Measurements from ENCODE around the gene ADGRG6. TPM values are rescaled to one million over a fixed set of nuclear protein-coding genes. Genes with fewer than 3 reads are reported as not detected.
A peak's percentile ranks its signal among the peaks of the same experiment; 100 is the strongest.

ADGRG6 gene
- total RNA-seq, 1 experiment from 2014 or later = 30.3 TPM

DNA sequence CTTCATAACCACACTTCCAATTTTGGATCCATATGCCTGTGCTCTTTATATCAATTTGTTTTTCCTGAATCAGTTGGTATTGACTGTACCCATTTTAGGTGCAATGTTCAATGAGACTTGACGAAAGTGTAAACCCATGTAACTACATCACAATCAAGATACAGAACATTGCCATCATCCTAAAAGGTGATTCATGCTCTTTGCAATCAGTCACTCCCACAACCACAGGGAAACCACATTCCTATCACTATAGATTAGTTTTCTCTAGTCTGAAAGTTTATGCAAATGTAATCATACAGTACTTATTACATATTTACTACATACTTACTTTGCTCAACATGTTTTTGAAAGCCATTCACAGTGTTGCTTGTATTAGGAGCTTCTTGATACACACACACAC is 167.4 kb downstream of the ADGRG6 start:
- H3K9me3 ChIP-seq (ENCODE audit: insufficient read depth, low read depth) = no peaks in the 10 kb centered on the region

DNA sequence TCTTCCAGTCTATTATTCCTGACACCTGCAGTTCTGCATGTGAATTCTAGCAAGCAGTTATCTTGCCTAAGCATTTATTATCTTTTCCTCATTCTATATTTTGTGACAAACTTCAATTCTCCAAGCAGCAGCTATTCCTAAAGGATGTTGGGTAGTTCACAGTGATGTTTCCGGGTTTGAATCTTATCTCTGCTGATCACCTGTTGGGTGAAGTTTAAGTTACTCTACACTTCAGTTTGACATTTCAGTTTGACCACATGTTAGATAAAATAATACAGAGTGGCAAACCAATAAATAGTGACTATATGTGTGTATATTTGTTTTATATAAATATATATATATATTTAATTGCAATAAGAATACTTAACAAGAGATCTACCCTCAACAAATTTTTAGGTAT is 168.6 kb downstream of the ADGRG6 start:
- no peak overlapping the region for H3K27ac ChIP-seq
- no peaks in the 10 kb centered on the region for H3K4me1 ChIP-seq (replicated peaks; ENCODE audit: insufficient read depth)
- ChIA-PET CTCF (no interaction called here), POLR2A (ENCODE audit: unreplicated experiment) (no interaction called here)
- no peak overlapping the region for H2AFZ ChIP-seq
- BruUV-seq (replicated peaks) = no TSS peak
- H3K79me2 ChIP-seq (ENCODE audit: low read depth) = no peaks in the 10 kb centered on the region
- no peaks in the 10 kb centered on the region for H3K9me3 ChIP-seq (ENCODE audit: insufficient read depth, low read depth)
- no peak overlapping the region for H3K4me3 ChIP-seq
- DNase-seq = no peak
- intact Hi-C loops (cut with micrococcal nuclease; ENCODE audit: unreplicated experiment) = loop anchor here (5.0 to 10.0 kb wide), 5 partner anchors 477 to 1064 kb away; partner anchors contain the start of gene HIVEP2
- no peak for TF ChIP-seq EZH2 (IDR thresholded peaks at IDR 0.05; ENCODE audit: low read depth)
- TF ChIP-seq, protein P1, sequence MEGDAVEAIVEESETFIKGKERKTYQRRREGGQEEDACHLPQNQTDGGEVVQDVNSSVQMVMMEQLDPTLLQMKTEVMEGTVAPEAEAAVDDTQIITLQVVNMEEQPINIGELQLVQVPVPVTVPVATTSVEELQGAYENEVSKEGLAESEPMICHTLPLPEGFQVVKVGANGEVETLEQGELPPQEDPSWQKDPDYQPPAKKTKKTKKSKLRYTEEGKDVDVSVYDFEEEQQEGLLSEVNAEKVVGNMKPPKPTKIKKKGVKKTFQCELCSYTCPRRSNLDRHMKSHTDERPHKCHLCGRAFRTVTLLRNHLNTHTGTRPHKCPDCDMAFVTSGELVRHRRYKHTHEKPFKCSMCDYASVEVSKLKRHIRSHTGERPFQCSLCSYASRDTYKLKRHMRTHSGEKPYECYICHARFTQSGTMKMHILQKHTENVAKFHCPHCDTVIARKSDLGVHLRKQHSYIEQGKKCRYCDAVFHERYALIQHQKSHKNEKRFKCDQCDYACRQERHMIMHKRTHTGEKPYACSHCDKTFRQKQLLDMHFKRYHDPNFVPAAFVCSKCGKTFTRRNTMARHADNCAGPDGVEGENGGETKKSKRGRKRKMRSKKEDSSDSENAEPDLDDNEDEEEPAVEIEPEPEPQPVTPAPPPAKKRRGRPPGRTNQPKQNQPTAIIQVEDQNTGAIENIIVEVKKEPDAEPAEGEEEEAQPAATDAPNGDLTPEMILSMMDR (conservative IDR thresholded peaks at IDR 0.05) = no peak
- no peaks in the 10 kb centered on the region for H3K9me2 ChIP-seq (ENCODE audit: insufficient read depth)
- no peaks in the 10 kb centered on the region for H4K20me1 ChIP-seq (ENCODE audit: insufficient read depth)
- no peak overlapping the region for H3K4me2 ChIP-seq
- no peaks in the 10 kb centered on the region for H3K27me3 ChIP-seq (ENCODE audit: insufficient read depth, low read depth)
- no peaks in the 10 kb centered on the region for H3K36me3 ChIP-seq (ENCODE audit: low read depth)
- no peaks in the 10 kb centered on the region for H3F3A ChIP-seq (ENCODE audit: insufficient read depth, low read depth)

More for the DNA sequence above, 167.4 kb downstream of the ADGRG6 start:
- Histone ChIP-seq H4K20me1 (ENCODE audit: insufficient read depth) (no peaks in the 10 kb centered on the region), H3K4me3 (no peak overlapping the region), H2AFZ (no peak overlapping the region), H3K27me3 (ENCODE audit: insufficient read depth, low read depth) (no peaks in the 10 kb centered on the region), H3K9me2 (ENCODE audit: insufficient read depth) (no peaks in the 10 kb centered on the region), H3K36me3 (ENCODE audit: low read depth) (no peaks in the 10 kb centered on the region), H3K27ac (no peak overlapping the region), H3K79me2 (ENCODE audit: low read depth) (no peaks in the 10 kb centered on the region), H3K4me2 (no peak overlapping the region), H3F3A (ENCODE audit: insufficient read depth, low read depth) (no peaks in the 10 kb centered on the region), H3K4me1 (replicated peaks; ENCODE audit: insufficient read depth) (no peaks in the 10 kb centered on the region)
- no TSS peak for BruUV-seq (replicated peaks)
- ChIA-PET CTCF (no interaction called here), POLR2A (ENCODE audit: unreplicated experiment) (no interaction called here)
- intact Hi-C loops (cut with micrococcal nuclease; ENCODE audit: unreplicated experiment) = no loop called here
- no peak for DNase-seq
- TF ChIP-seq, protein P1 (conservative IDR thresholded peaks at IDR 0.05) = no peak
- TF ChIP-seq EZH2 (IDR thresholded peaks at IDR 0.05; ENCODE audit: low read depth) = no peak

DNA sequence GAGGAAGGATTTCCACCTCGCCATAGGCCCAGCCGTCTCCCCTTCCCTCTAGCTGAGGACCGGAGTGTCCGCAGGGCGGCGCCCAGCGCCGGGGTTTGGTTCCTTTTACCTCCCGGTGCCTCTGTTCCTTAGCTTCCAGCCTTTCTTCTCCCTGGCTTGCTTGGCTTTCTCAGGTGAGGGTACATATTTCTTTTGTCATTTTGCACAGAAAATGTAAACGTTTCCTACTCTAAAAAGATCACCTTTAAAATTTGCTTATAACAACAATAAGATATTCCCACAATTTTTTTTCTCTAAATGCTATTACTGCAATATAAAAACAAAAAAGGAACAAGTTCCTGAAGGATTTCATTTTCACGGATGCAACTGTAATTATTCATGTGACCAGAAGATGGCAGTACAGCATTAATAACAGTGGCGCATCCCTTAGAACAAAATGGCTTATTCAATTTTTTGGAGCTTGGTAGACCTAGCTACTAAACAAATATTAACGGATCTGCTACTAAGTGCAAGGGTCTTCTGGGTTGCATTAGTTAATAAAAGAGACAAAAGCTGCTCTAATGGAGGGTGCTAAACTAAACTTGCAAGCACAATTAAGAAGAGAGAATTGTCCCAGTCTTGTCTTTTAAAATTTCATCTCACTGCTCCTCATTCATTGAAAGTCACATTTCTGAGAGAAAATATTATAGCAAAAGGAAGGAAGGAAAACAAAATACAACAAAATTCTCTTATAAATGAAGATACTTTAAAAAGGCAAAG is 172.9 kb downstream of the ADGRG6 start:
- no TSS peak for BruUV-seq (replicated peaks)
- Histone ChIP-seq H3K79me2 (ENCODE audit: low read depth) (no peaks in the 10 kb centered on the region), H3K27me3 (ENCODE audit: insufficient read depth, low read depth) (no peaks in the 10 kb centered on the region), H3K9me2 (ENCODE audit: insufficient read depth) (no peaks in the 10 kb centered on the region), H3K36me3 (ENCODE audit: low read depth) (no peaks in the 10 kb centered on the region), H3F3A (ENCODE audit: insufficient read depth, low read depth) (no peaks in the 10 kb centered on the region), H3K4me1 (replicated peaks; ENCODE audit: insufficient read depth) (no peaks in the 10 kb centered on the region), H4K20me1 (ENCODE audit: insufficient read depth) (no peaks in the 10 kb centered on the region), H3K27ac (no peak overlapping the region), H3K9me3 (ENCODE audit: insufficient read depth, low read depth) (no peaks in the 10 kb centered on the region; the same call in 1 of the 2 replicates), H3K4me2 (peak overlapping the region; percentile 70), H2AFZ (peak overlapping the region; percentile 17), H3K4me3 (peak overlapping the region; percentile 38; the same call in 1 of the 2 replicates)
- ChIA-PET CTCF (interaction anchor here (0.6 to 1.9 kb wide), 13 partner anchors 64 to 1616 kb away, joined by 3 to 8 read pairs (median 4); no protein-coding TSS in a partner anchor), POLR2A (ENCODE audit: unreplicated experiment) (no interaction called here)
- DNase-seq = peak; percentile 58 to 71
- no peak for TF ChIP-seq EZH2 (IDR thresholded peaks at IDR 0.05; ENCODE audit: low read depth)
- TF ChIP-seq, protein P1 (conservative IDR thresholded peaks at IDR 0.05) = peak; percentile 91
- intact Hi-C loops (cut with micrococcal nuclease; ENCODE audit: unreplicated experiment) = loop anchor here (1.0 to 10.0 kb wide), 11 partner anchors 64 to 1539 kb away; partner anchors contain the start of genes HIVEP2, NMBR and VTA1
